Ureter (tissue), 1 donor: ENCODE data around the gene SMIM13. TPM values are rescaled to one million over a fixed set of nuclear protein-coding genes. Genes with fewer than 3 reads are reported as not detected.
"Not testable (repeated sequence)": the region's sequence is repeated elsewhere in the genome, so short reads cannot be mapped to it uniquely, and the experiment has no call there.

Experiments used
- DNase-seq: peaks from one replicate; pipeline ENCODE4 v3.0.0-alpha.2; 2020; ENCODE audit warnings: low spot score
- total RNA-seq: library from RNA; stranded (reverse); gene quantifications from one replicate; pipeline ENCODE4 v1.2.4, GENCODE V29; 2023
- donor health status: DM: yes; HTN: yes; CAD: no.

Gene SMIM13
- total RNA-seq, 1 donor from 2014 or later, result 6.7 TPM

DNA sequence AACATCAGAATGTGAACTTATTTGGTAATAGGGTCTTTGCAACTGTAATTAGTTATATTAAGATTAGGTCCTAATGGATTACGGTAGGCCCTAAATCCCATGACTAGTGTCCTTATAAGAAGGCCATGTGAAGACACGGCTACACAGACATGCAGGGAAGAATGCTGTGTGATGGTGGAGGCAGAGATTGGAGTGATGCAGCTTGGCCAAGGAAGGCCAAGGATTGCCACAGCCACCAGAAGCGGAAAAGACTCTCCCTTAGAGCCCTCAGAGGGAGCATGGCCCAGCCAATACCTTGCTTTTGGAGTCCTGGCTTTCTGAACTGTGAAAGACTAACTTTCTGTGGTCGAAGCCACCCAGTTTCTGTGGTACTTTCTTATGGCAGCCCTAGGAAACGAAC lies 9.7 kb upstream of the SMIM13 start:
- DNase-seq, result no peak

DNA sequence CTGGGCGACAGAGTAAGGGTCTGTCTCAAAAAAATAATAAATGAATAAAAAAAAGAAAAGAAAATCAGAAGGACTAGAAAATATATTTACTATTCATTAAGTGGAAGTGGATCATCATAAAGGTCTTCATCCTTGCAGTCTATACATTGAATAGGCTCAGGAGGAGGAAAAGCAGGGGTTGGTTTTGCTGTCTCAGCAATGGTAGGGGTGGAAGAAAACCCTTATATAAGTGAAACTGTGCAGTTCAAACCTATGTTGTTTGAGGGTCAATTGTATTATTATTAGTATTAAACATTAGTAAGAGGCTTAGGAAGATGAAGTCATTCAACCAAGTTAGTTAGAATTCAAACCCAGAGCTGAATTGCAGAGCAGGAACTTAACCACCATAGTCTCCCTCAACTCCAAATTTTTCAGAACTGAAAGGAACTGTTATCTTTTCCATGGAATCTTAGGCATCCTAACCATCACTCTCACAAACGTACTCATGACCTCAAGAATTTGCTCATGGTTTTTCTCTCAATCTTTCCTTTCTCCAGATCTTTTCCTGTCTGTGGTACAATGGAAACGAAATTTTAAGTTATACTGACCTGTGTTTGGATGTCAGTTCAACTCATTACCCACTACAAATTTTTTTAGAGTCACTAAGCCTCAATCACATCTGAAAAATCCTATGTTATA lies 7.7 kb upstream of the SMIM13 start:
- no peak for DNase-seq

DNA sequence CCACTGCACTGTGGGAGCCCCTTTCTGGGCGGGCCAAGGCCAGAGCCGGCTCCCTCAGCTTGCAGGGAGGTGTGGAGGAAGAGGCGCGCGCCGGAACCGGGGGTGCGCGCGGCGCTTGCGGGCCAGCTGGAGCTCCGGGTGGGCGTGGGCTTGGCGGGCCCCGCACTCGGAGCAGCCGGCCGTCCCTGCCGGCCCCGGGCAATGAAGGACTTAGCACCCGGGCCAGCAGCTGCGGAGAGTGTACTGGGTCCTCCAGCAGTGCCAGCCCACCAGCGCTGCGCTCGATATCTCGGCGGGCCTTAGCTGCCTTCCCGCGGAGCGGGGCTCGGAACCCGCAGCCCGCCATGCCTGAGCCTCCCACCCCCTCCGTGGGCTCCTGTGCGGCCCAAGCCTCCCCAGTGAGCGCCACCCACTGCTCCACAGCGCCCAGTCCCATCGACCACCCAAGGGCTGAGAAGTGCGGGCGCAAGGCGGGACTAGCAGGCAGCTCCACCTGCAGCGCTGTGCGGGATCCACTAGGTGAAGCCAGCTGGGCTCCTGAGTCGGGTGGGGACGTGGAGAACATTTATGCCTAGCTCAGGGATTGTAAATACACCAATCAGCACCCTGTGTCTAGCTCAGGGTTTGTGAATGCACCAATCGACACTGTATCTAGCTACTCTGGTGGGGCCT lies 6.4 kb upstream of the SMIM13 start:
- not testable (repeated sequence) for DNase-seq

DNA sequence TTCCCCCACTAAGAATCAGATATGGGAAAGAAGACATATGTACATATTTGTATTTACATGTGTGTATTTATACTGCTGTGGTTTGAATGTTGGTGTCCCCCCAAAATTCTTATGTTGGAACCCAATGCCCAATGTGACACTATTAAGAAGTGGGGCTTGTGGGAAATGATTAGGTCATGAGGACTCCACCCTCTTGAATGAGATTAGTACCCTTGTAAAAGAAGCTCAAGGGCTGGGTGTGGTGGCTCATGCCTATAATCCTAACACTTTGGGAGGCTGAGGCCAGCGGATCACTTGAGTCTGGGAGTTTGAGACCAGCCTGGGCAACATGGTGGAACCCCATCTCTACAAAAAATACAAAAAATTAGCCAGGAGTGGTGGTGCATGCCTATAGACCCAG lies 3.9 kb upstream of the SMIM13 start:
- DNase-seq, result no peak

- DNase-seq, result not testable (repeated sequence)
Observed at GRCh38 chr6:11091141-11091540, 2.5 kb upstream of the SMIM13 start.

DNA sequence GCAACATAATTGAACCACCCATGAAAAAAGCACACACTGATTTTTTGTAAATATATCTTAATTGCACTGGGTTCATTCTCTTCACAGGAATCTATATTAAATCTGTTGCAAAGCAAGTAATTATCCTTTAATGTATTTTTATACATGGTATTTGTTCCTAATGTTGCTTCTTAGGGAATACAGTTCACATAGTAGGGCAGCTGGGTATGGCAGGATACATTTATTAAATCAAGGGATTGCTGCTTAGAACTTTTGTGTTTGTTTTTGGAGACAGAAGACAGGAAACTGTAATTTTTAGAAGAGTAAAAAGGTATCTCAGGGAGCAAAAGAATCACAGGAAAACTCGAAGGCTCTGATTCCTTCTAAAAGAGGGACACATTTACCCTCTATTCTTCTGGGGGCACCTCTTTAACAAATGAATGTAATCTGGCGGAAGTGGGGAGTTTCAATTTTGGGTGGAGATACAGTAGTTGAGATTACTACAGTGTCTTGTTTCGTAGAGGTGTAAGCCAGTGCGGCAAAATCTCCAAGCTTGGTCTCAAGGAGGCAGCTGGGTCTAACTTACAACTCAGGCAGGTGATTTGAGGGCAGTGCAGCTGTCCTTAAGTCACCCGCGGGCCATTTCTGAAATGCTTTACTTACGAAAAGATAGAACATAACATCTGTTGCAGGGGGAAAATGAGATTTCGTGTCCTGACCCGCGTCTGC lies 812 bp upstream of the SMIM13 start:
- DNase-seq, result no peak

DNA sequence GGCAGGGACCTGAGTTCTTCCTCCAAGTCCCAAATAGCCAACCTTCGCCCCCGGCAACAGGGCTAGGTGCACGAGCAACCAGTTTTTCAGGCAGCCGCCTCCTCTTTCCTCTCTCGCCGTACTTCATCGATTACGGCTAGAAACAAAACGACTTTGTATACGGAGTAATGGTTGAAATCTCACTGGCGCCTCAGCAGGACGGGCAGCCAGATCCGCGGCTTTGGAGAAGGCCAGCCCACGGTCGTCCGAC lies 333 bp upstream of the SMIM13 start:
- DNase-seq, result no peak

DNA sequence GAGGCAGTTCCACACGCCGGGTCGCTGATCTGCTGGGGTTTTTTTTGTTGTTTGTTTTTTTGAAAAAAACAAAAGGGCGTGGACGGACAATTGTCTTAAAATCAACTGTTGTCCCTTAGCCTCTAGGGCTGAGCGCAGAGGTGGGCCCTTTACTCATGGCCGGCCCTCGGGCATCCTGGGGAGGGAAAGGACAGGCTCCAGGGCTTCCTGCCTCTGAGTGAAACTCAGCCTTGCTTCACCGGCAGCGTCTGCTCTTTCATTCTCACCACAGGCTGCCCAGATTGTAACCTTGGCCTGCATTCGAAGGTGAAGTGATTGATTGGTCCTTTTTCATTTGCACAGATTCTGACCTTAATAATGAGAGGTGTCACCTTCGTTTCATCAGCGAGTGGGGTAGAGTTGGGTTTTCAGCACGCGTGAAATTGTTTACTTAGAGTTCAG lies 797 bp downstream of the SMIM13 start:
- DNase-seq, result peak; percentile 52

DNA sequence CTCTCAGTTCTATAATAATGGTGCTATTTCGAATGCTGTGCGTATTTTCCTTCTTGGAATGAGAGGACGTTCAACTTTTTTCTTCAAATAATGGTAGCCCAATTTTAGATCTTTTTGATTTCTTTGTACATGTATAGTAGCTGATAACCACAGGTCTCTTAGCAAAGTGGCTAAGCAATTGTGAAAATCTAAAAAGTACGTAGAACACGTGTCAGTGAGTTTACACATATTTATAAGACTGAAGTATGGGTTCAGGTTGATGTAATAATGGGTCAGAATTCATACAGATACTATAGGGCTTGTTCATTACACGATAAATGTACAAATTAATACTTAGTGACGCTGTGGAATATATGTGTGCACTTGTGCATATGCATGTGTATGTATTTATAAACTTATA lies 1.3 kb downstream of the SMIM13 start:
- DNase-seq, result no peak

GRCh38 chr6:11096109-11096508 lies 2.5 kb downstream of the SMIM13 start:
- no peak for DNase-seq

DNA sequence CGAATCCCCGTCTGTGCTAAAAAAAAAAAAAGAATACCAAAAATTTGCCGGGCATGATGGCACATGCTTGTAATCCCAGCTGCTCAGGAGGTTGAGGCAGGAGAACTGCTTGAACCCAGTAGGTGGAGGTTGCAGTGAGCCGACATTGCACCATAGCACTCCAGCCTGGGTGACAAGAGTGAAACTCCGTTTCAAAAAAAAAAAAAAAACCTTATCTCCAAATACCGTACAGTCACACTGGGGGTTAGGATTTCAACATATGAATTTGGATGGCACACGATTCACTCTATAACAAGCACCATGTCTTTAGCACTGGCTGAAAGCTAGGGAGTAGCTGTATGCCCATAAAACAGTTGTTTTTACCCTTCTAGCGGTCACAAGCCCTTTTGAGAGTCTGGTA lies 3.8 kb downstream of the SMIM13 start:
- DNase-seq, result no peak

GRCh38 chr6:11098004-11098403 lies 4.4 kb downstream of the SMIM13 start:
- DNase-seq, result no peak

- no peak for DNase-seq
Observed at GRCh38 chr6:11101417-11101816, 7.8 kb downstream of the SMIM13 start.

DNA sequence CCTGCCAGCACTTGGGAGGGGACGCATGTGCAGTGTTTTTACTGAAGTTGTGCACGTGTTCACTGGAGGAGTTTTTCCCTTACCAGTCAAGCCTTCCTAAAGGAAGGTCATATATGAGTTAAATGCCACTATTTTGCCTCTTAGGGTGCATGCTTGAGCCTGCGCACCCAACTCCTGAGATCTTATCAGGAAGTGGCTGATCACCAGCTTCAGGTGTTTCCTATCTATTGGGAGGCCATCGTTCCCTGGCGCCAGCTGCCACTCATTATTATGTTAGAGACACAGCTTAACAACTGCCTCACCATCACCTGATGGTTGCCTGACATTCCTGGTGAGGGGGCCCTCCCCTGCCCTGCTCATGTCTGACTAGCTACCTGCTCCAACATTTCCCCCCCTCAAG lies 9.4 kb downstream of the SMIM13 start:
- DNase-seq, result no peak

- no peak for DNase-seq
Observed at GRCh38 chr6:11108726-11109125, 15.1 kb downstream of the SMIM13 start.

- DNase-seq, result no peak
Observed at GRCh38 chr6:11110921-11111768, 17.5 kb downstream of the SMIM13 start, which contains the start of gene ERVFRD-1. Gene ERVFRD-1 (minus strand): TSS chr6:11111725. CDS start chr6:11105310, 6,415 bp downstream.

DNA sequence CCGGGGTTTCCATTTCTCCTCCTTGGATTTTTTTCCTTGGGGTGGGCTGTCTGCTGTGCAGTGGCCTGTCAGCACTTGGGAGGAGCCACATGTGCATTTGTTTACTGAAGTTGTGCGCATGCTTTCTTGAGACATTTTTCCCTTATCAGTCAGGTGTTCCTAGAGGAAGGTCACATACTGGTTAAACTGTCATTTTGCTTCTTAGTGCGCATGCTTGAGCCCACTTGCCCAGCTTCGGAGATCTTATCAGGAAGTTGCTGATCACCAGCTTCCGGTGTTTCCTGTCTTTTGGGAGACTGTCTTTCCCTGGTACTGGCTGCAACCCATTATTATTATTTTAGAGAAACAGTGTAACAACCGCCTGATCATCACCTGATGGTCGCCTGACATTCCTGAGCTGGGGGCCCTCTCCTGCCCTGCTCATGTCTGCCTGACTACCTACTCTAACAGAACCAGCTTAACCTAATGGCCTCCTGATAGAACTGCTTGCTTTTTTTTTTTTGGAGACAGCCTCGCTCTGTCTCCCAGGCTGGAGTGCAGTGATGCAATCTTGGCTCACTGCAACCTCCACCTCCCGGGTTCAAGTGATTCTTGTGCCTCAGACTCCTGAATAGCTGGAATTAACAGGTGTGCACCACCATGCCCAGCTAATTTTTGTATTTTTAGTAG lies 18.3 kb downstream of the SMIM13 start:
- no peak for DNase-seq

GRCh38 chr6:11113038-11113437 lies 19.4 kb downstream of the SMIM13 start:
- DNase-seq, result no peak

DNA sequence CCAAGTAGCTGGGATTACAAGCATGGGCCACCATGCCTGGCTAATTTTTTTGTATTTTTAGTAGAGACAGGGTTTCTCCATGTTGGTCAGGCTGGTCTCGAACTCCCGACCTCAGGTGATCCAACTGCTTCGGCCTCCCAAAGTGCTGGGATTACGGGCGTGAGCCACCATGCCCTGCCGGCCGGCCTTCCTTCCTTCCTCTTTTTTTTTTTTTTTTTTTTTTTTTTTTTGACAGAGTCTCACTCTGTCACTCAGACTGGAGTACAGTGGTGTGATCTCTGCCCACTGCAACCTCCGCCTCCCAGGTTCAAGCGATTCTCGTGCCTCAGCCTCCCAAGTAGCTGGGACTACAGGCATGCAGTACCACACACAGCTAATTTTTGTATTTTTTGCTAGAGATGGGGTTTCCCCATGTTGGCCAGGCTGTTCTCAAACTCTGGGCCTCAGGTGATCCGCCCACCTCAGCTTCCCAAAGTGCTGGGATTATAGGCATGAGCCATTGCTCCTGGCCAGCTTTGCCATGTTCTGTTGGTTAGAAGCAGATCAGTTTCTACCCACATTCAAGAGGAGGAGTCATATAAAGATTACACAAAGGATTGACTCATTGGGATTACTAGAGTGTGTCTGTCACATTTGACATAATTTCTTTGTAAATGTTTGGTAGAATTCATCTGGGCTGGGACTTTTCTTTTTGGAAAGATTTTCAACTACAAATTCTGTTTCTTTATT lies 22.3 kb downstream of the SMIM13 start:
- not testable (repeated sequence) for DNase-seq

DNA sequence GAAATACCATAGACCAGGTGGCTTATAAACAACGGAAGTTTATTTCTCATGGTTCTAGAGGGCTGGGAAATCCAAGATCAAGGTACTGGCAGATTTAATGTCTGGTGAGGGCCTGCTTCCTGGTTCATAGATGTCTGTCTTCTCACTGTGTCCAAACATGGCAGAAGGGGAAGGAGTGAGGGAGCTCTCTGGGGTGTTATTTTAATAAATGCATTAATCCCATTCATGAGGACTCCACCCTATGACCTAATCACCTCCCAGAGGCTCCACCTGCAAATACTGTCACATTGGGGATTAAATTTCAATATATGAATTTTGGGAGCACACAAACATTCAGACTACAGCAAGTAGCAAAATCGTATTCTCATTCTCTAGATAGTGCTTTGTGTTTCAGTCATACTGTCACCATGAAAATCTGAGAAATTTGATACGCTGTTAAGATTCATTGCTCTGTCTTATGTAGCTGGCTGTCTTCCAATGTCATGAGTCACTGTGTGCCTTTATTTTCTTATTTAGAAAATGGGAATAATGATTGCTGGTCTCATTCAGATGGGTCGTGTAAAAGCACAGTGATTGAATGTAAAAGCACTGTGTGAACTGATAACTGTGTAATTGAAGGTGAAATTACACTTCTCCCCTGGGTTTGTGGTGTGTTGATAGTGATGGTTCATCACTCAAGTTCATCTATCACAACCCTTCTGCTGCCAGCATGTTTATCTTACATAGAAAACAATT lies 26.8 kb downstream of the SMIM13 start:
- no peak for DNase-seq
